Measurements from ENCODE around the gene ACOXL. TPM values are rescaled to one million over a fixed set of nuclear protein-coding genes. Genes with fewer than 3 reads are reported as not detected.

Gene ACOXL
- total and polyA plus RNA-seq, 3 donors from 2014 or later, result 4.9 to 7.9 (median 5.3) TPM

DNA sequence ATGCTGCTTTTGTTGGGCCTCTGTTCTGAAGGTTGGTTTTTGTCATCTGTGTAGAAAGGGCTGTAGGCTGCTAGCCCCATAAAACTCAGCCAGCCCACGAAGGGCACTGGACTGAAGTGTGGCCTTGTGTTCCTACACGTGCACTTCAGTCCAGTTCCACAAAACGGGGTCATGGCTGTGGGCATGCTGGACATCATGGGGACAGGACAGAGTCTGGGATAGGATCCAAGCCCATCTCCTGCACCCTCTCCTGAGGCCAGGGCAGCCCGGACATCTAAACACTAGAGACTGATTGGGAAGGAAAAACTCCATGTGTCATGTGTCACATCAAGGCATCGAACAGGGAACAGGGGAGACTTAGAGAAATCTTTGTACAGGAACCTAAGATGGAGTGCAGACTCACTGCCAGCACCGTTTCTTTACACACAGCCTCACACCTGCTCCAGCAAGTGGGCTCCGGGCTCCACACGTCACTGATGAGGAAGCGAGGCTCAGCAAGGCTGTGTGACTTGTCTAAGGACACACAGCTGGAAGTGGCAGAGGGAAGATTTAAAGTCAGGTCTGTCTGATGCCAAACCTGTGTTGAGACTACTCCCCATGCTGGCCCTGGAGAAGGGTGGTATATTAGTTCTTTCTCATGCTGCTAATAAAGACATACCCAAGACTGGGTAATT is 313.5 kb downstream of the ACOXL start:
- no peak for DNase-seq
- Histone ChIP-seq H3K27me3 (no peaks in the 10 kb centered on the region), H3K9me3 (no peaks in the 10 kb centered on the region), H3K4me1 (no peaks in the 10 kb centered on the region), H3K27ac (no peak overlapping the region), H3K4me3 (no peak overlapping the region), H3K36me3 (ENCODE audit: low read depth, missing control alignments) (no peaks in the 10 kb centered on the region)
- intact Hi-C loops (cut with DNase I; ENCODE audit: low total_unique reads), result no loop called here
- TF ChIP-seq POLR2A (IDR thresholded peaks at IDR 0.05), result no peak
- 84 to 89% methylated on average over 5 to 9 of the region's 9 CpGs for WGBS, 2 donors

DNA sequence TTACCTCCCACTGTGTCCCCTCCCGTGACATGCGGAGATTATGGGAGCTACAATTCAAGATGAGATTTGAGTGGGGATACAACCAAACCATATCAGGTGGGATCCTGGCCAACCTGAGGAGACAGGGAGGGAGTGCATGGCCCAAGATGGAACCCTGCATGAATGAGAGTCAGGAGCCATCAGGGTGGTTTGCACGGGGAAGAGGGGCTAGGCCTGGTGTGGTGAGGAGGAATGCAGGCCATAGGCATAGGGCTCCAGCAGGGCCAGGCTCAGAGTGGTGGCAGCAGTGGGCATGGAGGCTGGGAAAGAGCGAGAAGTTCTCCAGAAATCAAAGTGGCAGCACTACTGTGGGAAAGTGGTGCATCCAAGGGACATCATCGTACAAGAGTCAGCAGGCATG is 314.3 kb downstream of the ACOXL start:
- TF ChIP-seq, protein P1, sequence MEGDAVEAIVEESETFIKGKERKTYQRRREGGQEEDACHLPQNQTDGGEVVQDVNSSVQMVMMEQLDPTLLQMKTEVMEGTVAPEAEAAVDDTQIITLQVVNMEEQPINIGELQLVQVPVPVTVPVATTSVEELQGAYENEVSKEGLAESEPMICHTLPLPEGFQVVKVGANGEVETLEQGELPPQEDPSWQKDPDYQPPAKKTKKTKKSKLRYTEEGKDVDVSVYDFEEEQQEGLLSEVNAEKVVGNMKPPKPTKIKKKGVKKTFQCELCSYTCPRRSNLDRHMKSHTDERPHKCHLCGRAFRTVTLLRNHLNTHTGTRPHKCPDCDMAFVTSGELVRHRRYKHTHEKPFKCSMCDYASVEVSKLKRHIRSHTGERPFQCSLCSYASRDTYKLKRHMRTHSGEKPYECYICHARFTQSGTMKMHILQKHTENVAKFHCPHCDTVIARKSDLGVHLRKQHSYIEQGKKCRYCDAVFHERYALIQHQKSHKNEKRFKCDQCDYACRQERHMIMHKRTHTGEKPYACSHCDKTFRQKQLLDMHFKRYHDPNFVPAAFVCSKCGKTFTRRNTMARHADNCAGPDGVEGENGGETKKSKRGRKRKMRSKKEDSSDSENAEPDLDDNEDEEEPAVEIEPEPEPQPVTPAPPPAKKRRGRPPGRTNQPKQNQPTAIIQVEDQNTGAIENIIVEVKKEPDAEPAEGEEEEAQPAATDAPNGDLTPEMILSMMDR (IDR thresholded peaks at IDR 0.05), result no peak
- no peak for TF ChIP-seq POLR2A (IDR thresholded peaks at IDR 0.05)
- H3K36me3 ChIP-seq (ENCODE audit: low read depth, missing control alignments), result no peaks in the 10 kb centered on the region
- no peaks in the 10 kb centered on the region for H3K27me3 ChIP-seq
- H3K4me1 ChIP-seq, result no peaks in the 10 kb centered on the region
- no peak overlapping the region for H3K27ac ChIP-seq
- no peaks in the 10 kb centered on the region for H3K9me3 ChIP-seq
- WGBS, 2 donors, result 95 to 96% methylated on average over 5 of the region's 5 CpGs
- no peak overlapping the region for H3K4me3 ChIP-seq
- DNase-seq, result no peak
- intact Hi-C loops (cut with DNase I; ENCODE audit: low total_unique reads), result no loop called here

DNA sequence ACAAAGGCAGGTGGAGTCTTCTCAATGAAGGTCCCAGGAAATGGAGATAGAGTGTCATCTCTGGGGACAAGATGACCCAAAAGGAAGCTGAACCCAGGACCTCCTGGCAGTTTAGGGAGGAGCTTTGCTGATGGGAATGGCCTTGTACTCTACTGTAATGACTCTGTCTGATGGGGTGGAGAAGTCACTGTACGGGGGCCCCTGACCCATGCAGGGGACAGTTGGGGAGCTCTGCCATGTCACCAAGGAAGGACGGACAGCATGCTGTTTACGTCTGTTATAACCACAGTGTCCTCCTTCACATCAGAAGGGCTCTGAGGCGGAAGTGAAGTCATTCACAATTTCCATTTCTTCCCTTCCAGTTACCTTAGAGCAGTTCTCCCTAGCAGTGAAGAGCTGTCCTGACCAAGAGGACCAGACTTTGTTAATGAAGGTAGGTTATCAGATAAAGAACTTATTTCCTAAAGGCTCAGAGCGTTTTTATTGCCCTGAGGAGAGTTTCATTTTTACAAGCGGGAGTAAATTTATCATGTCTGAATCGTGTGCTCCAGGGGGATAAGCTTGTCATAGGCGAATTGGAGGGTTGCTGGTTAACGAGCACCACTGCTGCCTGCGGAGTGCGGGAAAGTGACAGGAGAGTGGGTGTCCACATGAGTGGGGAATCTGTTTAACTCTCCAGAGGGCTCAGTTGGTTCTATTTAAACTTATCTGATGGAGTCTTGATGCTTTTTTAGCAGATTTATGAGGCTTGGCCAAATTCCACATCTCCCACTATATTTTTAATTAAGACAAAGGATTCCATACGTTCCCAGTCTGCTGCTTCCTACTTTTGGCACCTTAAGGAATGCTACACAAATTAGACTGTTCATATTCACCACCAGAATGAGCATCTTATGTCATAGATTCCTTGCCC is 316.7 kb downstream of the ACOXL start:
- no peaks in the 10 kb centered on the region for H3K9me3 ChIP-seq
- DNase-seq, result no peak
- TF ChIP-seq, protein P1 (IDR thresholded peaks at IDR 0.05), result no peak
- H3K4me3 ChIP-seq, result no peak overlapping the region
- WGBS, 2 donors, result 67 to 78% methylated on average over 12 of the region's 12 CpGs
- no peaks in the 10 kb centered on the region for H3K36me3 ChIP-seq (ENCODE audit: low read depth, missing control alignments)
- intact Hi-C loops (cut with DNase I; ENCODE audit: low total_unique reads), result no loop called here
- no peaks in the 10 kb centered on the region for H3K27me3 ChIP-seq
- no peak overlapping the region for H3K27ac ChIP-seq
- H3K4me1 ChIP-seq, result no peaks in the 10 kb centered on the region

DNA sequence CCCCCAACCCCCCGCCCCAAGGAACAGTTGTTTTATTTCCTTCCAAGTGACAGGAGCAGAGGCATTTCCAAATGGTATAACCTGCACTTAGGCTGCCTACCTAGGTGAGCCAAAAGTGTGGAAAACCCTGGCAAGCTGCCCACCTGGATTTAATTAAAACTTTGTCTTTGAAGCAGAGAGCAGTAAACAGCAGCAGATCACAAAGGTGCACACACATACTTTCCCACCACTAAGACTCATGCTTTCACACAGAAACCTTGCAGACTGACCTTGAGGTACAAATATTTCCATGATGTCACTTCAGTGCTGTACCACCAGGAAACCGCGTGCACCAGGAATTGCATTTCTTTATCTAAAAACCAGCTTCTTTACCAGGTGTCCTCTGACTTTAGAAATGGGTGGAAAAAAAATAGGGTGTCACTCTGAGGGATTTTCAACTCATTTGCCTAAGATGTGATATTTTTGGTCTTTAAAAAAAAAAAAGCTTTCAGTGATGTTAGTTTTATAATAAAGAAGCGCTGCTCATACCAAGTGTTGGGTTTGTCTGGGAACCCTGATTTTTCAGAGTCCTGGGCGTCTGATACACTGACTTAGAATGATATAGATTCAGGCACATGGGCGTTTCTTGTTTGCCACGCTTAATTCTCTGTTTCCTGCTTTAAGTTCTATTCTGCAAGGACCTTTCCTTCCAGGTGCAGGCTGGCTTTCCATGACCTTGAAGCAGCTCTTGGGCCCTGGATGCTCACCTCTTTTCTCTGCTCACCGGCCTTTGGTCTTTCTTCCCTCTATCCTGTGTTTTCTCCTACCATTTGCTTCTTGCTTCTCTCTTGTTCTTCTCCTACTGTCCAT is 317.6 kb downstream of the ACOXL start:
- DNase-seq, result no peak
- TF ChIP-seq POLR2A (IDR thresholded peaks at IDR 0.05), result no peak
- TF ChIP-seq, protein P1 (IDR thresholded peaks at IDR 0.05), result no peak
- Histone ChIP-seq H3K36me3 (ENCODE audit: low read depth, missing control alignments) (no peaks in the 10 kb centered on the region), H3K4me1 (no peaks in the 10 kb centered on the region), H3K27me3 (no peaks in the 10 kb centered on the region), H3K9me3 (no peaks in the 10 kb centered on the region), H3K4me3 (no peak overlapping the region), H3K27ac (no peak overlapping the region)
- WGBS, 2 donors, result 67 to 71% methylated on average over 8 of the region's 8 CpGs
- intact Hi-C loops (cut with DNase I; ENCODE audit: low total_unique reads), result no loop called here

Measured in testis (tissue), 3 donors.